GM21529 (cell line): ENCODE data around the gene C1S.
"Not testable (repeated sequence)": the region's sequence is repeated elsewhere in the genome, so short reads cannot be mapped to it uniquely, and the experiment has no call there.

ENCODE experiments used
- ATAC-seq: cut with Tn5 transposase; IDR thresholded peaks from one replicate; pipeline ENCODE4 v1.9.1; 2021; ENCODE audit not compliant: unreplicated experiment

Gene C1S

GRCh38 chr12:7060353-7060954, at the start of gene C1S:
Gene C1S, plus strand, starts transcription at chr12:7060718. Its CDS starts 1,195 bp downstream, at chr12:7061913.
- no peak for ATAC-seq

GRCh38 chr12:7011398-7011797, 49.1 kb upstream of the C1S start:
- ATAC-seq, result not testable (repeated sequence)

GRCh38 chr12:7012024-7012607, 48.4 kb upstream of the C1S start:
- ATAC-seq, result no peak

DNA sequence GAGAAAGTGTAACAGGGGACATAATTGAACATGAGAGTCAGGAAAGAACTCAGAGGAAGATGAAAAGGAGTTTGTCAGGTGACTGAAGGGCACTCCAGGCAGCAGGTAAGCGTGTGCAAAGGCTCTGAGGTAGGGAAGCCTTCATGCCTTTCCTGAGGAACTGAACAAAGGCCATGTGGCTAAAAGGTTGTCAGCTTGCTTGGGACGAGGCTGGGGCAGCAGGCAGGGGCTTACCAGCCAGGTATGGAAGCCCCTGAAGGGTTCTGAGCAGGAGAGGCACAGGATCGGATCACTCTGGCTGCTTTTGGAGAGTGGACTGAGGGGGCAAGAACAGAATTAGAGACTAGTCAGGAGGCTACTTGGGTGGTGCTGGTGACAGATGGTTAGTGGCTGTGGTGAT, 47.4 kb upstream of the C1S start:
- ATAC-seq, result no peak

- ATAC-seq, result no peak
Observed at GRCh38 chr12:7015555-7016370, 44.8 kb upstream of the C1S start.

DNA sequence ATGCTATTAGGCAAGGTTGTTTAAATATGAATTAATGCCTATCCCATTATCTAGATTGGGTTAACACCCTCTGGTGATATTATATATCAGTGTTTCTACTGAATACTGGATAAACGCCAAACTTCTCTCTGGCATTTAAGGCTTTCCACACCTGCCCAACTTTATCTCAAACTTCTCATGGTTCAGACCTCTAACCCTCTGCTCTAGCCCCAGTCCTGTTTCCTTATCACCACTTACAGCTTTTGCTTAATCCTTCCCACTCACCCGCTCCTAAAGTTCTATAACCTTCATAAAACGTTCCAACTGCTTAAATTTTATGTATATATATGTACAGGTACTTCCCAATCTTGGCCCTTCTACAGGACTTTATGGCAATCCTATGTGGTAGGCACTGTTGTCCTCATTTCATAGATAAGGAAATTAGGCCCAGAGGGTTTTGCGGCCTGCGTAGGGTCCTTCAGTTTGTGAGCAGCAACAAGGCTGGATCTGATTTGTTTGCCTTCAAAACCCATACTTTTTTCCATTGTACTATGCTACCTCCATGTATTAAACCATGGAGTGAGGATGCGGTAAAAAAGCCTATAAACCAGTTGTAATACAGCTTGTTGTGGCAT, 43.5 kb upstream of the C1S start:
- ATAC-seq, result no peak

- peak; percentile 33 for ATAC-seq
Observed at GRCh38 chr12:7017870-7018349, 42.6 kb upstream of the C1S start.

DNA sequence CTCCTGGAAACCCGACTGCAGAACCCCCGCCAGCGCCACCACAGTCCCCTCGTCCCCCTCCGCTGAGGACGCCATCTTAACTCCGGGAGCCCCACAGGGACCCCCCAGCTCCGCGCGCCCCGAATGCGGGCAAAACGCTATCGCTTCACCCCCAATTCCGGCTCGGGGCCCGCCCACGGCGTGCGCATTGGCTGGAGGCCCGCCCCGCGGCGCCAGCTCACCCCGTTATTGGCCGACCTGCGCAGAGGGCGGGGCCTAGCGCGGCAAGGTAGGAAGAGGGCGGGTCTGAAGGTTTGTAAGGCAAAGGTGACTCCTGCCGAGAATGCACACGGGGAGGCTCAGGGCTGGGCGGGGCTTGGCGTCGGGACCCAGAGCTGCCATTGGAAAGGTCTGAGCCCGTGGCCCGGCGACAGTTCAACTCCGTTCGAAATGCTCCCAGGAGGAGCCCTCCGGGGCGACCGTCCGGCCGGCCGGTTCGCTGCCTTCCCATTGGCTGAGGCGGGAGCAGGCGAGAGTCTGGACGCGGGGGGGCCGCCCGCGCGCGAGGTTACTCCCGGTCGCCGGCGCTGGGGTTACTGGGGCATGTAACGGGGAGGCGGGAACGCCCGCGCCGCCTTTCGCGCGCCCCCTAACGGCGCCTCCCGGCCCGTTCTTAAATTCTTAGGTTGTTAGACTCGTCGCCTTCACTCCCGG, 42.0 kb upstream of the C1S start, which contains the start of gene LPCAT3:
TSS of gene LPCAT3 (minus strand) at position 127 of the 693 bp plus-strand sequence. CDS start at position 75, 52 bp downstream.
- ATAC-seq, result peak; percentile 91

DNA sequence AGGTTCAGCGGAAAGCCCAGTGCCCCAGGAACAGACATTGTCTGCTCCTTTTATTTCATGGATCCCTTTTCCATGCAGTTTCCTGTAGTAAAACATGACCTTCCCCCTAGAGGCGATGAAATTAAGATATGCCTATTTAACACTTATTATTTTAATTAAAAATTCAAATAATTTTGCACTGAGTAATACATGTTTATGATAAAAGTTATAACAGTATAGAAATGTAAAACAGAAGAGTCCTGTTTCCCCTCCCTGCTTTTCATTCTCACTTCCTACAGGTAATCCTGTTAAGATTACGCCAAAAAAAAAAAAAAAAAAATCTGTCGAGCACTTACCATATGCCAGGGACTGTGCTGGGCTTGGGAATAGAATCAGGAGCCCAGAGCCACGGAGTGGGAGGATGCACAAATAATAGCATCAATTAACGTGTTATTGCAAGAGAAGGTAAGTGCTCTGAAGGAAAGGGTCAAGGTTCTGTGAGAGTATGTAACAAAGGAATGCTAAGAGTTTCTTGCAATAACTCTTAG, 41.4 kb upstream of the C1S start:
- no peak for ATAC-seq

- no peak for ATAC-seq
Observed at GRCh38 chr12:7021956-7022355, 38.6 kb upstream of the C1S start.

GRCh38 chr12:7023114-7023513, 37.4 kb upstream of the C1S start:
- no peak for ATAC-seq

GRCh38 chr12:7026854-7027253, 33.7 kb upstream of the C1S start:
- ATAC-seq, result no peak

DNA sequence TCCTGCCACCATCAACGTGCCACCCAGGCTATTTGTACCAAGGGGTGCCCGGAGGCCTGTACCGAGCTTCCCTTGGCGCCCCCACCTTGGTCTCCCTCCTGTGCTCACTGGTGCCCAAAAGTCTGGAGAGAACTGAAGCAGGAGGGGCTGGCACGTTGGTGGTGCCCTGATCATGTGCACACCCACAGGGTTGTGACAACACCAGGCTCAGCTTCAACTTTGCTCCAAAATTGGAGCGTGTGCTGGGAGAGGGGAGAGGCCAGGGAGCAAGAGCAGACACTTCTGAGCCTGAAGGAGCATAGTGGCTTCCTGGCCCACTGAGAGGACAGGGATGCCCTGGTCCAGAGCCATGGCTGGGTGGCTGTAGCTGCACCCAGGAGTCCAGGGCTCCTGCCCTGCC, 29.2 kb upstream of the C1S start:
- no peak for ATAC-seq

GRCh38 chr12:7032990-7033389, 27.5 kb upstream of the C1S start:
- no peak for ATAC-seq

GRCh38 chr12:7034464-7034863, 26.1 kb upstream of the C1S start:
- no peak for ATAC-seq

GRCh38 chr12:7035463-7035862, 25.1 kb upstream of the C1S start:
- no peak for ATAC-seq

DNA sequence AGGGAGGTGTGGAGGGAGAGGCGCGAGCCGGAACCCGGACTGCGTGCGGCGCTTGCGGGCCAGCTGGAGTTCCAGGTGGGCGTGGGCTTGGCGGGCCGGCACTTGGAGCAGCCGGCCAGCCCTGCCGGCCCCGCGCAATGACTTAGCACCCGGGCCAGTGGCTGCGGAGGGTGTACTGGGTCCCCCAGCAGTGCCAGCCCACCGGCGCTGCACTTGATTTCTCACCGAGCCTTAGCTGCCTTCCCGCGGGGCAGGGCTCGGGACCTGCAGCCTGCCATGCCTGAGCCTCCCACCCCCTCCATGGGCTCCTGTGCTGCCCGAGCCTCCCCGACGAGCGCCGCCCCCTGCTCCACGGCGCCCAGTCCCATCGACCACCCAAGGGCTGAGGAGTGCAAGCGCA, 23.1 kb upstream of the C1S start:
- ATAC-seq, result not testable (repeated sequence)

GRCh38 chr12:7038591-7038990, 21.9 kb upstream of the C1S start:
- ATAC-seq, result no peak

DNA sequence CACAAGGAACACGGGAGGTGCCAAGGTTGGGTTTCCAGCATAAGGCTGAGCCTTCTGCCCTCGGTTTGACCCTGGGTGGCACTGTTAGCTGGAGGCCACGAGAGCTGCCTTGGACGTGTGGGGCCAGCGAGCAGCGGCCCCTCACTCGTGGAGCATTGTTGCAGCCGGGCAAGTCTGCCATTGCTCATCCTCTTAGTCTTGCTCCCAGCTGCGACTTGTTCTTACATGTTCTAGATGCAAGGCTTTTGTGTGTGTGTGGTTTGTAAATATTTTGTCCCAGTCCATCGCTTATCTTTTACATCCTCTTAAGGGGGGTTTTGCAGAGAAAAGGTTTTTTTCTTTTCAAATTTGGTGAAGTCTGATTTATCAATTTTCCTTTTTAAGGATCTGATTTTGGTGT, 21.1 kb upstream of the C1S start:
- ATAC-seq, result no peak

- ATAC-seq, result no peak
Observed at GRCh38 chr12:7042842-7043241, 17.7 kb upstream of the C1S start.

GRCh38 chr12:7045913-7046312, 14.6 kb upstream of the C1S start:
- ATAC-seq, result no peak
